ENCODE results near the gene SLIT3. TPM values are rescaled to one million over a fixed set of nuclear protein-coding genes. Genes with fewer than 3 reads are reported as not detected.

The SLIT3 gene
- total and polyA plus RNA-seq, 2 donors = 8.4 to 9.2 TPM

GRCh38 chr5:168978015-168978414 is 322.9 kb downstream of the SLIT3 start:
- H3K4me1 ChIP-seq (ENCODE audit: control insufficient read depth in 2 of 2, insufficient read depth in 2 of 2, low read length in 2 of 2) = no peaks in the 10 kb centered on the region
- WGBS = 95% methylated on average over 3 of the region's 3 CpGs
- H3K9me3 ChIP-seq (ENCODE audit: control insufficient read depth in 2 of 2, insufficient read depth in 1 of 2, low read length in 1 of 2) = no peaks in the 10 kb centered on the region
- no peak for DNase-seq (ENCODE audit: low read depth in 6 of 9, low spot score in 9 of 9)
- H3K27me3 ChIP-seq (ENCODE audit: control insufficient read depth in 2 of 2, insufficient read depth in 1 of 2, low read length in 1 of 2) = peaks cover 0 to 2% of the 10 kb centered on the region in 2 donors
- H3K27ac ChIP-seq (ENCODE audit: low read depth in 1 of 2, low read length in 1 of 2) = no peak overlapping the region
- H3K36me3 ChIP-seq (ENCODE audit: control insufficient read depth in 2 of 2, insufficient read depth in 2 of 2, low read length in 1 of 2) = no peaks in the 10 kb centered on the region
- no peak overlapping the region for H3K4me3 ChIP-seq (ENCODE audit: low read length in 2 of 2)

DNA sequence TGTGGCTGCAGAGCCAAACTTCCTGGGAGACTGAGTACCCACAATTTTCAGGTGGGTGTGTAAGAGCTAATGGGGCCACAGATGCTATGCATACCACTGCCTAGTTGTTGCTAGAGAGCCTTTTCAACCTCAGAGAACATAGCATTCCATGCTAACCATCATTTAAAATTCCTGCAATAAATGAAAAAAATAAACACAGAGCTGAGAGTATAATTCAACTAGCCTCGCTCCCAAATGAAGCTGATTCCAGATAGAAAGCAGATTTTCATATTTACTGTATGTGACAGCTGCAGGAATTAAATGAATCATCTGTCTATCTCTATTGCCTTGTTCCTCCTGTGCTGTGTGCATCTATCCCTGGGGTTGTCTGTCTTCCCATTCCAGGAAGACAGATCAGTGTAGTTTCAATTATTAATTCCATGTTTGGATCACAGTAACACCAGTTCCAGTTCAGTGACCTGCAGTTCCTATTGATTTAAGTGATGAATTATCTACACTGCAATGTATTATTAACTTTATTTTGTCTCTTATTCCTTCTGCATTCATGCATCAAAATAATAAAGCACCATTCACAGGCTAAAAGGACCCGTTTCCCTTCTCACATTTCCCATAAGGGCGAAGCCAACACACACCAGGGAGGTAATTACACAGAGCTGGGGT is 324.5 kb downstream of the SLIT3 start:
- DNase-seq (ENCODE audit: low read depth in 6 of 9, low spot score in 9 of 9) = no peak
- no peak overlapping the region for H3K27ac ChIP-seq (ENCODE audit: low read depth in 1 of 2, low read length in 1 of 2)
- H3K4me1 ChIP-seq (ENCODE audit: control insufficient read depth in 2 of 2, insufficient read depth in 2 of 2, low read length in 2 of 2) = no peaks in the 10 kb centered on the region
- no peak overlapping the region for H3K4me3 ChIP-seq (ENCODE audit: low read length in 2 of 2)
- H3K9me3 ChIP-seq (ENCODE audit: control insufficient read depth in 2 of 2, insufficient read depth in 1 of 2, low read length in 1 of 2) = no peaks in the 10 kb centered on the region
- WGBS = 90% methylated on average over 3 of the region's 3 CpGs
- H3K36me3 ChIP-seq (ENCODE audit: control insufficient read depth in 2 of 2, insufficient read depth in 2 of 2, low read length in 1 of 2) = no peaks in the 10 kb centered on the region
- peaks cover 0 to 2% of the 10 kb centered on the region in 2 donors for H3K27me3 ChIP-seq (ENCODE audit: control insufficient read depth in 2 of 2, insufficient read depth in 1 of 2, low read length in 1 of 2)

GRCh38 chr5:168975331-168975730 is 325.6 kb downstream of the SLIT3 start:
- H3K36me3 ChIP-seq (ENCODE audit: control insufficient read depth in 2 of 2, insufficient read depth in 2 of 2, low read length in 1 of 2) = no peaks in the 10 kb centered on the region
- WGBS = 80% methylated on average over 3 of the region's 3 CpGs
- H3K4me1 ChIP-seq (ENCODE audit: control insufficient read depth in 2 of 2, insufficient read depth in 2 of 2, low read length in 2 of 2) = no peaks in the 10 kb centered on the region
- no peak overlapping the region for H3K27ac ChIP-seq (ENCODE audit: low read depth in 1 of 2, low read length in 1 of 2)
- H3K9me3 ChIP-seq (ENCODE audit: control insufficient read depth in 2 of 2, insufficient read depth in 1 of 2, low read length in 1 of 2) = no peaks in the 10 kb centered on the region
- no peaks in the 10 kb centered on the region for H3K27me3 ChIP-seq (ENCODE audit: control insufficient read depth in 2 of 2, insufficient read depth in 1 of 2, low read length in 1 of 2)
- no peak overlapping the region for H3K4me3 ChIP-seq (ENCODE audit: low read length in 2 of 2)
- no peak for DNase-seq (ENCODE audit: low read depth in 6 of 9, low spot score in 9 of 9)

- Histone ChIP-seq H3K27ac (ENCODE audit: low read depth in 1 of 2, low read length in 1 of 2) (no peak overlapping the region), H3K36me3 (ENCODE audit: control insufficient read depth in 2 of 2, insufficient read depth in 2 of 2, low read length in 1 of 2) (no peaks in the 10 kb centered on the region), H3K4me3 (ENCODE audit: low read length in 2 of 2) (no peak overlapping the region), H3K27me3 (ENCODE audit: control insufficient read depth in 2 of 2, insufficient read depth in 1 of 2, low read length in 1 of 2) (no peaks in the 10 kb centered on the region), H3K9me3 (ENCODE audit: control insufficient read depth in 2 of 2, insufficient read depth in 1 of 2, low read length in 1 of 2) (no peaks in the 10 kb centered on the region), H3K4me1 (ENCODE audit: control insufficient read depth in 2 of 2, insufficient read depth in 2 of 2, low read length in 2 of 2) (no peaks in the 10 kb centered on the region)
- WGBS = 91% methylated on average over 2 of the region's 2 CpGs
- DNase-seq (ENCODE audit: low read depth in 6 of 9, low spot score in 9 of 9) = no peak
Measured at GRCh38 chr5:168974082-168974481, 326.9 kb downstream of the SLIT3 start.

DNA sequence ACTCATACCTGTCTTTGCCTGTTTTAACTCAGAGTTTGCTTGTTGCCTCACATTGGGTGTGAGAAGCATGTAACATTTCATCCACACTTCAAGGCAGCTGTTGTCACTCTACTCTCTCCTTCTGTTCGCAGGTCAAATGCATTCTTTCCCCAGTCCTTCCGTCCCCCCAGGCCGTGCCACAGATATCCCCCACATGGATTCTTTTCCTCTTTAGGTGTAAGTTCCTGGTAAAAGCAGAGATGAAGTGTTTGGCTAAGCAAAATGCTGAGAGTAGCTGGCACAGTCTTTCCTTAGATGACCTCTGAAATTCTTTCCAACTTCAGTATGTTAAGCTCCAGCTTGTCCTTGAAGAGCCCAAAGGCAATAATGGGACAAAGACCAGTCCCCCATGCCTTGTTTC is 328.2 kb downstream of the SLIT3 start:
- H3K4me3 ChIP-seq (ENCODE audit: low read length in 2 of 2) = no peak overlapping the region
- H3K4me1 ChIP-seq (ENCODE audit: control insufficient read depth in 2 of 2, insufficient read depth in 2 of 2, low read length in 2 of 2) = no peaks in the 10 kb centered on the region

GRCh38 chr5:168971100-168971499 is 329.8 kb downstream of the SLIT3 start:
- no peaks in the 10 kb centered on the region for H3K27me3 ChIP-seq (ENCODE audit: control insufficient read depth in 2 of 2, insufficient read depth in 1 of 2, low read length in 1 of 2)
- WGBS = 89% methylated on average over 4 of the region's 4 CpGs
- no peak overlapping the region for H3K4me3 ChIP-seq (ENCODE audit: low read length in 2 of 2)

More for the DNA sequence above, 328.2 kb downstream of the SLIT3 start:
- H3K36me3 ChIP-seq (ENCODE audit: control insufficient read depth in 2 of 2, insufficient read depth in 2 of 2, low read length in 1 of 2) = no peaks in the 10 kb centered on the region
- DNase-seq (ENCODE audit: low read depth in 6 of 9, low spot score in 9 of 9) = no peak
- H3K27ac ChIP-seq (ENCODE audit: low read depth in 1 of 2, low read length in 1 of 2) = no peak overlapping the region
- H3K27me3 ChIP-seq (ENCODE audit: control insufficient read depth in 2 of 2, insufficient read depth in 1 of 2, low read length in 1 of 2) = no peaks in the 10 kb centered on the region
- WGBS = 87% methylated on average over 3 of the region's 3 CpGs
- H3K9me3 ChIP-seq (ENCODE audit: control insufficient read depth in 2 of 2, insufficient read depth in 1 of 2, low read length in 1 of 2) = no peaks in the 10 kb centered on the region

DNA sequence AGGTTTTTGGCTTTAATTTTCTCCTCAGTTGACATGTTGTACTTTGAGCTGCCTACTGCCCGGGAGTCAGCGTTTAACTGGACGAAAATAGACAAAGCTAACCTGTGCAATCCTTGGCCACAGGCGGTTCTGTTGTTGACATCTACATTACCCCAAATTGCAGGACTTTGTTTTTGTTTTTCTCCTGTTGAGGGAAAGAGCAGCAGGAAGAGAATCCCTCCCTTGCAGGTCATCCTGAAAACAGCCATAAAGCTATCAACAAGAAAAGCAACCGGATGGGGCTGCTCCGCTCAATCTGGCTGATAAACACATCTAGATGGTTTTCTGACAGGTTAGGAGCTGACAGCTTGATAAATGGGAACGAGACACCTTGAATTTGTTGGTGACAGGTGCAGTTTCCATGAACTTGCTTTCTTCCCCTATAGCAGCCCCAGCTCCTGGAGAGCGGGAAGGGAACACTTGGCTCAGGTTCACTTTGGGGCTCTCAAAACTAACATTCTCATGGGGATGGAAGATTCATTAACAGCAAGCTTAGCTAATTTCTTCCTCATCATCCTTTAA is 331.5 kb downstream of the SLIT3 start:
- no peak for DNase-seq (ENCODE audit: low read depth in 6 of 9, low spot score in 9 of 9)
- no peak overlapping the region for H3K27ac ChIP-seq (ENCODE audit: low read depth in 1 of 2, low read length in 1 of 2)
- H3K4me3 ChIP-seq (ENCODE audit: low read length in 2 of 2) = no peak overlapping the region
- no peaks in the 10 kb centered on the region for H3K36me3 ChIP-seq (ENCODE audit: control insufficient read depth in 2 of 2, insufficient read depth in 2 of 2, low read length in 1 of 2)
- WGBS = 84% methylated on average over 8 of the region's 8 CpGs
- H3K9me3 ChIP-seq (ENCODE audit: control insufficient read depth in 2 of 2, insufficient read depth in 1 of 2, low read length in 1 of 2) = no peaks in the 10 kb centered on the region
- H3K4me1 ChIP-seq (ENCODE audit: control insufficient read depth in 2 of 2, insufficient read depth in 2 of 2, low read length in 2 of 2) = no peaks in the 10 kb centered on the region
- no peaks in the 10 kb centered on the region for H3K27me3 ChIP-seq (ENCODE audit: control insufficient read depth in 2 of 2, insufficient read depth in 1 of 2, low read length in 1 of 2)

More at GRCh38 chr5:168971100-168971499, 329.8 kb downstream of the SLIT3 start:
- DNase-seq (ENCODE audit: low read depth in 6 of 9, low spot score in 9 of 9) = no peak
- H3K4me1 ChIP-seq (ENCODE audit: control insufficient read depth in 2 of 2, insufficient read depth in 2 of 2, low read length in 2 of 2) = no peaks in the 10 kb centered on the region
- H3K36me3 ChIP-seq (ENCODE audit: control insufficient read depth in 2 of 2, insufficient read depth in 2 of 2, low read length in 1 of 2) = no peaks in the 10 kb centered on the region
- H3K9me3 ChIP-seq (ENCODE audit: control insufficient read depth in 2 of 2, insufficient read depth in 1 of 2, low read length in 1 of 2) = no peaks in the 10 kb centered on the region
- no peak overlapping the region for H3K27ac ChIP-seq (ENCODE audit: low read depth in 1 of 2, low read length in 1 of 2)

- Histone ChIP-seq H3K27me3 (ENCODE audit: control insufficient read depth in 2 of 2, insufficient read depth in 1 of 2, low read length in 1 of 2) (no peaks in the 10 kb centered on the region), H3K4me3 (ENCODE audit: low read length in 2 of 2) (no peak overlapping the region), H3K27ac (ENCODE audit: low read depth in 1 of 2, low read length in 1 of 2) (no peak overlapping the region), H3K36me3 (ENCODE audit: control insufficient read depth in 2 of 2, insufficient read depth in 2 of 2, low read length in 1 of 2) (no peaks in the 10 kb centered on the region), H3K9me3 (ENCODE audit: control insufficient read depth in 2 of 2, insufficient read depth in 1 of 2, low read length in 1 of 2) (no peaks in the 10 kb centered on the region), H3K4me1 (ENCODE audit: control insufficient read depth in 2 of 2, insufficient read depth in 2 of 2, low read length in 2 of 2) (no peaks in the 10 kb centered on the region)
- DNase-seq (ENCODE audit: low read depth in 6 of 9, low spot score in 9 of 9) = no peak
- 87% methylated on average over 7 of the region's 7 CpGs for WGBS
Measured at GRCh38 chr5:168967882-168968620, 332.9 kb downstream of the SLIT3 start.

GRCh38 chr5:168965638-168966037 is 335.3 kb downstream of the SLIT3 start:
- 97% methylated on average over 5 of the region's 5 CpGs for WGBS

More at GRCh38 chr5:168965638-168966037, 335.3 kb downstream of the SLIT3 start:
- H3K36me3 ChIP-seq (ENCODE audit: control insufficient read depth in 2 of 2, insufficient read depth in 2 of 2, low read length in 1 of 2) = no peaks in the 10 kb centered on the region
- H3K27ac ChIP-seq (ENCODE audit: low read depth in 1 of 2, low read length in 1 of 2) = no peak overlapping the region
- DNase-seq (ENCODE audit: low read depth in 6 of 9, low spot score in 9 of 9) = no peak
- H3K4me1 ChIP-seq (ENCODE audit: control insufficient read depth in 2 of 2, insufficient read depth in 2 of 2, low read length in 2 of 2) = no peaks in the 10 kb centered on the region
- no peak overlapping the region for H3K4me3 ChIP-seq (ENCODE audit: low read length in 2 of 2)
- no peaks in the 10 kb centered on the region for H3K9me3 ChIP-seq (ENCODE audit: control insufficient read depth in 2 of 2, insufficient read depth in 1 of 2, low read length in 1 of 2)
- no peaks in the 10 kb centered on the region for H3K27me3 ChIP-seq (ENCODE audit: control insufficient read depth in 2 of 2, insufficient read depth in 1 of 2, low read length in 1 of 2)

Data from thymus (tissue), 11 donors.